Small intestine (tissue), 7 donors: Measurements from ENCODE around the gene REC114. TPM values are rescaled to one million over a fixed set of nuclear protein-coding genes. Genes with fewer than 3 reads are reported as not detected.

ENCODE experiments used
- DNase-seq, 2 donors: peaks; one replicate each; pipeline versions ENCODE4 v3.0.0 to v3.0.0-alpha.2; 2013
- FAIRE-seq: peaks from 2 replicates; lab custom pipeline; 2012; peaks lifted over from hg19 to GRCh38; lab: Jason Lieb, UNC
- H3K27ac ChIP-seq, 3 donors: one replicate each; pipeline ENCODE4 v1.5.1; 2013; ENCODE audit warnings: low read length in 2 of 3, mild to moderate bottlenecking in 2 of 3, control low read depth in 1 of 3, inconsistent platforms in 1 of 3, low read depth in 1 of 3, moderate library complexity in 1 of 3
- H3K27me3 ChIP-seq, 3 donors: one replicate each; pipeline ENCODE4 v1.6.1; 2013; ENCODE audit warnings: low read length in 3 of 3, inconsistent platforms in 1 of 3; ENCODE audit not compliant: control insufficient read depth in 3 of 3, insufficient read depth in 3 of 3
- H3K36me3 ChIP-seq, 3 donors: one replicate each; pipeline ENCODE4 v1.6.1; 2013; ENCODE audit warnings: low read length in 3 of 3, inconsistent platforms in 1 of 3, low read depth in 1 of 3, mild to moderate bottlenecking in 1 of 3, moderate library complexity in 1 of 3; ENCODE audit not compliant: control insufficient read depth in 3 of 3, insufficient read depth in 2 of 3
- H3K4me1 ChIP-seq, 3 donors: one replicate each; pipeline ENCODE4 v1.6.1; 2013; ENCODE audit warnings: low read length in 2 of 3, inconsistent platforms in 1 of 3, low read depth in 1 of 3, mild to moderate bottlenecking in 1 of 3, moderate library complexity in 1 of 3; ENCODE audit not compliant: control insufficient read depth in 3 of 3, insufficient read depth in 2 of 3
- H3K4me3 ChIP-seq, 3 donors: one replicate each; pipeline ENCODE4 v1.5.1; 2013; ENCODE audit warnings: low read length in 3 of 3, control low read depth in 1 of 3, inconsistent platforms in 1 of 3, low read depth in 1 of 3, mild to moderate bottlenecking in 1 of 3, moderate library complexity in 1 of 3
- H3K9me3 ChIP-seq, 2 donors: one replicate each; pipeline ENCODE4 v1.6.1; 2013; ENCODE audit warnings: low read depth in 1 of 2, low read length in 1 of 2; ENCODE audit not compliant: control insufficient read depth in 2 of 2, insufficient read depth in 1 of 2
- WGBS, 3 donors: extraction: QIAGEN DNeasy Blood & Tissue Kit; methylation state at CpG; one replicate each; pipeline ENCODE4 v1.1.7; 2013; 5-methylcytosine and 5-hydroxymethylcytosine counted together
- polyA plus RNA-seq, 4 donors: library from polyadenylated mRNA; stranded (reverse) in 3 of 4; unstranded in 1 of 4; fragments of 200-250 nt in 3 of 4; fragments of 120-200 nt in 1 of 4; gene quantifications; one replicate each; pipeline versions ENCODE4 v1.2.1 to v1.2.3, GENCODE V29; 2013
- donor health status: healthy with polysubstance abuse.
- donor health status: control.
- donor health status: control.
- donor health status: Bipolar disorder and iron deficiency.
- donor health status: healthy.

Gene REC114
- polyA plus RNA-seq, 4 donors: 0.13 TPM; not detected in 3

- no peaks in the 10 kb centered on the region for H3K9me3 ChIP-seq
- peaks cover 11 to 48% (median 33%) of the 10 kb centered on the region in 3 donors for H3K36me3 ChIP-seq
- FAIRE-seq (no peak), DNase-seq (no peak)
- peaks cover under 1 to 35% (median 4%) of the 10 kb centered on the region in 3 donors for H3K4me1 ChIP-seq
- 83 to 88% (median 85%) methylated on average over 7 of the region's 7 CpGs for WGBS, 3 donors
- no peak overlapping the region for H3K27ac ChIP-seq
- H3K27me3 ChIP-seq: no peaks in the 10 kb centered on the region
- H3K4me3 ChIP-seq: no peak overlapping the region
Measured at GRCh38 chr15:73568564-73569280, 125.8 kb downstream of the REC114 start.

DNA sequence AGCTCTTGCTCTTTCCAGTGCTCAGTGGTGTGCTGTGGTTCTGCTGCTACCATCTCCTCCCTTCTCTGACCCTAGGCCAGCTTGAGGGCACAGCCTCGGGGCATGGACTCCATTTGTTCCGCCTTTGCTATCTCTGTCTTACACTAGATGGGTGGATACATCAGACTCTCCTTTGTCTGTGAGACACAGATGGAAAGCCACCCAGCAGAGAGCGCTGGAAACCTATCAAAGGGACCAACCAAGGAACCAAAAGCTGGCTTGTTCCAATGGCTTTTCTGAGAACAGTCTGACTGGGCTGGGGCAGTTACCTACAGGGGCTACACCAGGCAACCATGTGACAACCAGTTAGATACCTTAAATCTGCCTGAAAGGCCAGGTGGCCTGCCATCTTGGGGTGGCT, 126.4 kb downstream of the REC114 start:
- no peak overlapping the region for H3K27ac ChIP-seq
- FAIRE-seq (no peak), DNase-seq (no peak)
- no peaks in the 10 kb centered on the region for H3K27me3 ChIP-seq
- WGBS, 3 donors: 91 to 94% (median 92%) methylated on average over 3 of the region's 3 CpGs
- H3K4me1 ChIP-seq: peaks cover 4 to 42% (median 6%) of the 10 kb centered on the region in 3 donors
- no peaks in the 10 kb centered on the region for H3K9me3 ChIP-seq
- peaks cover 11 to 50% (median 31%) of the 10 kb centered on the region in 3 donors for H3K36me3 ChIP-seq
- no peak overlapping the region for H3K4me3 ChIP-seq

DNA sequence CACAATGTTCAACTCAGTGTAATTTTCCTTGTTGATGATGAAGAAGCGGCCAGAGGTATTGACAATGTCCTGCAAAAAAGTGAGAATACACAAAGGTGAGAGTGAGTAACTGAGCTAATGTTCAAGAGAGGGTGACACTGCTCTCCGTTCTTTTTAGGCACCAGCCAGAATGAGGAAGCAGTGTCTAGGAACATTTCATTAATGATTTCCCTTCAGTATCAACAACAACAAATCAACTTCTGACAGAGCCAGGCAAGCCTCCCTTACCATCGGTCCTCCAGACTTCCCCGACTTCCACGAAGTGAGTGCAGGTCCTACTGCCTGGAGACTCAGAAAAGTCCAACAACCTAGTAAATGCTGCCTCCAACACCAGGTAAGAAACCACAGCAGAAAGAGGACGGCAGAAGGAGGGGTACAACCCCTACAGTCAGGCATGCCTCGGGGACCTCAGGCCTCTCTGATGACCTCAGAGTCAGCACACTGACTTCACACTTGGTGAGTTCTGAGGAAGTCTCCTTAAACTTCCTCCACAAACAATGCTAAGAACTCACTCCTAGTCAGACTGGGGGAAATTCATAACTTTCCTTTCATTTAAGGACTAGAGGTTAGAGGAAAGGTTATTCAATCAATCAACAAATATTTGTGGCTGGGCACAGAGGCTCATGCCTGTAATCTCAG, 127.5 kb downstream of the REC114 start:
- DNase-seq: no peak
- Histone ChIP-seq H3K4me1 (peaks cover 4 to 44% (median 8%) of the 10 kb centered on the region in 3 donors), H3K36me3 (peaks cover 11 to 48% (median 30%) of the 10 kb centered on the region in 3 donors), H3K27ac (no peak overlapping the region), H3K9me3 (no peaks in the 10 kb centered on the region), H3K4me3 (no peak overlapping the region), H3K27me3 (no peaks in the 10 kb centered on the region)
- no peak for FAIRE-seq
- 74 to 90% (median 89%) methylated on average over 7 of the region's 7 CpGs for WGBS, 3 donors

- no peak overlapping the region for H3K27ac ChIP-seq
- no peak overlapping the region for H3K4me3 ChIP-seq
- no peaks in the 10 kb centered on the region for H3K27me3 ChIP-seq
- H3K9me3 ChIP-seq: no peaks in the 10 kb centered on the region
- H3K4me1 ChIP-seq: peaks cover 6 to 46% (median 8%) of the 10 kb centered on the region in 3 donors
- 73 to 82% (median 77%) methylated on average over 5 of the region's 5 CpGs for WGBS, 3 donors
- DNase-seq (peak in 1 of 2 donors; percentile 30), FAIRE-seq (no peak)
- peaks cover 11 to 56% (median 28%) of the 10 kb centered on the region in 3 donors for H3K36me3 ChIP-seq
Measured at GRCh38 chr15:73571346-73571745, 128.4 kb downstream of the REC114 start.

GRCh38 chr15:73572296-73572695, 129.3 kb downstream of the REC114 start:
- 34 to 60% (median 49%) methylated on average over 5 of the region's 5 CpGs for WGBS, 3 donors
- DNase-seq (peak; percentile 33 to 41), FAIRE-seq (no peak)
- H3K4me3 ChIP-seq: no peak overlapping the region
- H3K36me3 ChIP-seq: peaks cover 13 to 54% (median 24%) of the 10 kb centered on the region in 3 donors
- H3K27ac ChIP-seq: peak overlapping the region in 1 of 3 donors; percentile 76
- H3K9me3 ChIP-seq: no peaks in the 10 kb centered on the region
- H3K27me3 ChIP-seq: no peaks in the 10 kb centered on the region
- H3K4me1 ChIP-seq: peaks cover 6 to 49% (median 8%) of the 10 kb centered on the region in 3 donors

DNA sequence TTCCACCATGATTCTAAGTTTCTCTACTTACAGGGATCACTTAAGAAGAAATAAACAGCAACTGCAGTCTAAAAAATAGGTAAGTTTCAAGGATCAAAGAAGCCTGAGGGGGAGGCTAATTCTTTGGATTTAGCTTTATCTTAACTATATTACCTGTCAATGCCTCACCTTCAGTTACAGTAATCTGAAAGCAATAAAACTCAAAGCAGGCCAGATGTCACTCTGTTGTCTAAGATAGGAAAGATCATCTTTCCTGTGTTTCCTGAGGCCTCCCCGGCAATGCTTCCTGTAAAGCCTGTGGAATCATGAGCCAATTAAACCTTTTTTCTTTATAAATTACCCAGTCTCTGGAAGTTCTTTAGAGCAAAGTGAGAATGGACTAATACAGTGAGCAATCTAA, 130.1 kb downstream of the REC114 start:
- WGBS, 3 donors: 14 to 44% (median 42%) methylated on average over 1 of the region's 1 CpG
- Histone ChIP-seq H3K27me3 (no peaks in the 10 kb centered on the region), H3K36me3 (peaks cover 10 to 54% (median 17%) of the 10 kb centered on the region in 3 donors), H3K27ac (peak overlapping the region; percentile 76 to 83 (median 82)), H3K4me1 (peaks cover 6 to 55% (median 8%) of the 10 kb centered on the region in 3 donors), H3K9me3 (no peaks in the 10 kb centered on the region), H3K4me3 (no peak overlapping the region)
- DNase-seq: peak; percentile 62 to 63
- no peak for FAIRE-seq

DNA sequence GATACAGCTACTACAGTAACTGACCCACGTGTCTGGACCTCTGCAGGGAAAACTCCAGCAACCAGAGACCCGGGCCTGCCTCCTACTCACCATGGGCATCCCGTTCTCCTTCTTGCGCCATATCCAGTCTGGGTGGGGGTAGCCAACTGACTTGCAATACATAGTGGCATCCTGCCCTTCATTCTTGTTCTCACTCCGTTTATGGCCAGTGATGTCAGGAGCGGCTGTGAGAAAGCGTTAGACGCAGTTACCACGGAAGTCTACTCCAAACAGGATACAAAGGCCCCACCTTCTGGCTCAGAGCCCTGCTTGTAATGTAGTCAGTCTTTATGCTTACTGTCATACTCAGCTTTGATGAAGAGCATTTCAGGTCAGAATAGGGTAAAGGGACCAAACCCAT, 130.6 kb downstream of the REC114 start:
- Histone ChIP-seq H3K27ac (peak overlapping the region; percentile 76 to 83 (median 82)), H3K36me3 (peaks cover 8 to 50% (median 12%) of the 10 kb centered on the region in 3 donors), H3K27me3 (no peaks in the 10 kb centered on the region), H3K4me3 (no peak overlapping the region), H3K9me3 (no peaks in the 10 kb centered on the region), H3K4me1 (peaks cover 6 to 60% (median 8%) of the 10 kb centered on the region in 3 donors)
- 16 to 50% (median 29%) methylated on average over 9 of the region's 9 CpGs for WGBS, 3 donors
- DNase-seq: peak; percentile 87 to 91
- no peak for FAIRE-seq

DNA sequence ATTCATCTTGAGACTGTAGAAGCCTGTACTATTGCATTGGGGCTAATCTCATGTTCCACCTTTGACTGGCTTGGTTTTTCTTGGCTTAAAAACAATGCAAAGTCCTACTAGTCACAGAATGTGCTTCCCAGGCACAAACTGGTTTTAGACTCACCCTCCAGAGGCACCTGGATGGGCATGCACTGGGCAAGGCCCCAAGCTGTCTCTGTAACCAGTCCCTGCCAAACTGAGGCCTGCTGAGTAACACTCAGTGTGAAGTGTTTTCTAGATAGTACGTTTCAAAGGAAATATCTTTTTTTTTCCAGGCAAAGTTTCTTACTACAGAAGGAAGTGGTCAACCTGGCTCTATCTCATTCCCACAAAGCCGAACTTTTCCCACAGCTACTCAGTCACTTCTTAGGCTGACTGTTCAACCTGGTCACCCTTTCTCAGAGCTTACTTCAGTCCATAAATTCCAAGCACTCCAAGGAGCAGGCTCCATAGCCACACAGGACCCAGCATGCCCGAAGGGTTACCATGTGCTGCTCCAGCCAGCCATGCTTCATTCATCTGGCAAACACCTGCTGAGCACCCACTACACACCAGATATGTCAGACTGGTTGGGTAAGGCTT, 132.8 kb downstream of the REC114 start:
- Histone ChIP-seq H3K27me3 (no peaks in the 10 kb centered on the region), H3K4me1 (peaks cover 6 to 57% (median 8%) of the 10 kb centered on the region in 3 donors), H3K27ac (no peak overlapping the region), H3K4me3 (no peak overlapping the region), H3K36me3 (peaks cover 3 to 36% (median 7%) of the 10 kb centered on the region in 3 donors), H3K9me3 (no peaks in the 10 kb centered on the region)
- 80 to 82% (median 80%) methylated on average over 3 of the region's 3 CpGs for WGBS, 3 donors
- peak in 1 of 2 donors; percentile 12 for DNase-seq
- FAIRE-seq: no peak
